H9 (cell line): Measurements from ENCODE around the gene FOXN1. TPM values are rescaled to one million over a fixed set of nuclear protein-coding genes. Genes with fewer than 3 reads are reported as not detected.

ENCODE experiments used
- DNase-seq: peaks from one replicate; pipeline ENCODE4 v3.0.0-alpha.2; 2017
- H2AFZ ChIP-seq: one replicate; pipeline ENCODE4 v1.6.1; 2013; ENCODE audit warnings: mild to moderate bottlenecking, low read length, control low read depth, moderate library complexity
- H2AK5ac ChIP-seq: 2 replicates; pipeline ENCODE4 v1.6.1; 2013; ENCODE audit warnings: low read length, control low read depth, mixed read lengths; ENCODE audit not compliant: insufficient read length
- H2BK120ac ChIP-seq: one replicate; pipeline ENCODE4 v1.6.1; 2013; ENCODE audit warnings: low read depth, mild to moderate bottlenecking, low read length, control low read depth, inconsistent platforms; ENCODE audit not compliant: poor library complexity, severe bottlenecking
- H2BK12ac ChIP-seq: 2 replicates; pipeline ENCODE4 v1.6.1; 2013; ENCODE audit warnings: low read length, control low read depth, mixed read lengths, low read depth; ENCODE audit not compliant: insufficient read length
- H2BK15ac ChIP-seq: 2 replicates; pipeline ENCODE4 v1.6.1; 2013; ENCODE audit warnings: low read depth, low read length, control low read depth
- H2BK20ac ChIP-seq: one replicate; pipeline ENCODE4 v1.6.1; 2013; ENCODE audit warnings: low read depth, mild to moderate bottlenecking, low read length, control low read depth, inconsistent platforms; ENCODE audit not compliant: poor library complexity, severe bottlenecking
- H2BK5ac ChIP-seq: 2 replicates; pipeline ENCODE4 v1.6.1; 2013; ENCODE audit warnings: low read length, control low read depth, mixed read lengths; ENCODE audit not compliant: insufficient read length
- H3K14ac ChIP-seq: 2 replicates; pipeline ENCODE4 v1.6.1; 2013; ENCODE audit warnings: low read length, control low read depth; ENCODE audit not compliant: insufficient read depth
- H3K18ac ChIP-seq: 2 replicates; pipeline ENCODE4 v1.6.1; 2013; ENCODE audit warnings: low read depth, mild to moderate bottlenecking, mixed read lengths, low read length, control low read depth; ENCODE audit not compliant: insufficient read length
- H3K23ac ChIP-seq: 2 replicates; pipeline ENCODE4 v1.6.1; 2013; ENCODE audit warnings: low read length, control low read depth, mixed read lengths, low read depth; ENCODE audit not compliant: insufficient read length
- H3K23me2 ChIP-seq: 2 replicates; pipeline ENCODE4 v1.6.1; 2013; ENCODE audit warnings: low read depth, mild to moderate bottlenecking, mixed read lengths, low read length, control low read depth; ENCODE audit not compliant: insufficient read length, poor library complexity, severe bottlenecking
- H3K27ac ChIP-seq: 2 replicates; pipeline ENCODE4 v1.5.1; 2013; ENCODE audit warnings: low read length, control low read depth, mixed read lengths, low read depth; ENCODE audit not compliant: insufficient read length
- H3K27me3 ChIP-seq: 2 replicates; pipeline ENCODE4 v1.6.1; 2013; ENCODE audit warnings: low read length, control low read depth, inconsistent platforms; ENCODE audit not compliant: insufficient read depth
- H3K4ac ChIP-seq: 2 replicates; pipeline ENCODE4 v1.6.1; 2013; ENCODE audit warnings: low read depth, mild to moderate bottlenecking, control low read depth, inconsistent platforms, low read length, moderate library complexity
- H3K4me1 ChIP-seq: 2 replicates; pipeline ENCODE4 v1.6.1; 2013; ENCODE audit warnings: low read length, control low read depth, inconsistent platforms; ENCODE audit not compliant: insufficient read depth
- H3K4me2 ChIP-seq: 2 replicates; pipeline ENCODE4 v1.6.1; 2013; ENCODE audit warnings: low read length, control low read depth, mixed read lengths; ENCODE audit not compliant: insufficient read length, insufficient read depth
- H3K56ac ChIP-seq: 2 replicates; pipeline ENCODE4 v1.6.1; 2013; ENCODE audit warnings: low read depth, mild to moderate bottlenecking, mixed read lengths, low read length, control low read depth; ENCODE audit not compliant: insufficient read length
- H3K79me1 ChIP-seq: 2 replicates; pipeline ENCODE4 v1.6.1; 2013; ENCODE audit warnings: low read depth, mild to moderate bottlenecking, moderate library complexity, low read length, control low read depth, inconsistent platforms; ENCODE audit not compliant: insufficient read depth, poor library complexity, severe bottlenecking
- H3K79me2 ChIP-seq: 2 replicates; pipeline ENCODE4 v1.6.1; 2013; ENCODE audit warnings: low read length, control low read depth, inconsistent platforms; ENCODE audit not compliant: insufficient read depth
- H3K9ac ChIP-seq: 2 replicates; pipeline ENCODE4 v1.6.1; 2013; ENCODE audit warnings: low read length, control low read depth, mixed read lengths; ENCODE audit not compliant: insufficient read length; ENCODE audit errors: extremely low read depth
- H3K9me3 ChIP-seq: one replicate; pipeline ENCODE4 v1.6.1; 2013; ENCODE audit warnings: low read depth, low read length, inconsistent platforms; ENCODE audit not compliant: control insufficient read depth
- H3T11ph ChIP-seq: one replicate; pipeline ENCODE4 v1.6.1; 2013; ENCODE audit warnings: mild to moderate bottlenecking, low read length, control low read depth, inconsistent platforms
- H4K20me1 ChIP-seq: one replicate; pipeline ENCODE4 v1.6.1; 2013; ENCODE audit not compliant: control insufficient read depth, insufficient read length, insufficient read depth
- H4K5ac ChIP-seq: 2 replicates; pipeline ENCODE4 v1.6.1; 2013; ENCODE audit warnings: low read depth, mild to moderate bottlenecking, mixed read lengths, low read length, control low read depth; ENCODE audit not compliant: insufficient read length
- H4K8ac ChIP-seq: replicated peaks from 2 replicates; pipeline ENCODE4 v1.6.1; 2013; ENCODE audit warnings: low read length, control low read depth, mixed read lengths, low read depth; ENCODE audit not compliant: insufficient read length
- H4K91ac ChIP-seq: 2 replicates; pipeline ENCODE4 v1.6.1; 2013; ENCODE audit warnings: low read depth, mild to moderate bottlenecking, moderate library complexity, mixed read lengths, low read length, control low read depth; ENCODE audit not compliant: insufficient read length
- H3K27ac Mint-ChIP-seq, 3 experiments: 2 replicates in 2 of 3; 3 replicates in 1 of 3; pipeline ENCODE4 v1.8.0; 2020 to 2021; ENCODE audit warnings: mixed read lengths in 3 of 3, mild to moderate bottlenecking in 1 of 3, moderate library complexity in 1 of 3
- H3K27me3 Mint-ChIP-seq: 2 replicates; pipeline ENCODE4 v1.8.0; 2021; ENCODE audit warnings: low read depth, mild to moderate bottlenecking, moderate library complexity, mixed read lengths
- H3K36me3 Mint-ChIP-seq, 3 experiments: 2 replicates in 2 of 3; 3 replicates in 1 of 3; pipeline ENCODE4 v1.8.0; 2020 to 2021; ENCODE audit warnings: low read depth in 3 of 3, mixed read lengths in 3 of 3; ENCODE audit not compliant: insufficient read depth in 1 of 3
- H3K4me1 Mint-ChIP-seq, 2 experiments: 2 replicates each; pipeline ENCODE4 v1.8.0; 2020; ENCODE audit warnings: mixed read lengths in 2 of 2
- H3K4me3 Mint-ChIP-seq, 2 experiments: 2 replicates in 1 of 2; 3 replicates in 1 of 2; pipeline ENCODE4 v1.8.0; 2020 to 2021; ENCODE audit warnings: mild to moderate bottlenecking in 2 of 2, mixed read lengths in 2 of 2, moderate library complexity in 1 of 2
- H3K9me3 Mint-ChIP-seq, 2 experiments: 2 replicates in 1 of 2; 3 replicates in 1 of 2; pipeline ENCODE4 v1.8.0; 2020; ENCODE audit warnings: mild to moderate bottlenecking in 2 of 2, mixed read lengths in 2 of 2, moderate library complexity in 1 of 2
- CTCF ChIP-seq: fragments of 200-600 bp; sonication (generic); conservative IDR thresholded peaks from 3 replicates; pipeline ENCODE4 v1.8.0; 2021; ENCODE audit warnings: antibody characterized with exemption, mild to moderate bottlenecking
- WGBS: extraction: QIAGEN DNeasy Blood & Tissue Kit; methylation state at CpG from one replicate; pipeline ENCODE4 v1.1.7; 2013; ENCODE audit warnings: missing lambda C conversion rate, low lambda C conversion rate, mixed read lengths; ENCODE audit not compliant: insufficient read length; ENCODE audit errors: extremely low coverage; 5-methylcytosine and 5-hydroxymethylcytosine counted together
- total RNA-seq: library from RNA; stranded (reverse); gene quantifications from 2 replicates; pipeline ENCODE4 v1.2.1, GENCODE V29; 2021

Gene FOXN1
- total RNA-seq, 1 experiment from 2014 or later: not detected

- Histone ChIP-seq H3K4me1 (no peaks in the 10 kb centered on the region; the same call in 1 of the 2 replicates), H4K5ac (no peak overlapping the region), H3K79me1 (no peaks in the 10 kb centered on the region), H3K9me3 (no peaks in the 10 kb centered on the region), H2BK5ac (no peak overlapping the region), H3K14ac (no peak overlapping the region), H3K18ac (no peak overlapping the region), H3K23me2 (no peaks in the 10 kb centered on the region), H2AK5ac (no peak overlapping the region), H4K8ac (no peak overlapping the region), H3K56ac (no peak overlapping the region), H3K23ac (no peak overlapping the region), H3K9ac (no peak overlapping the region), H3K27ac (no peak overlapping the region), H2BK15ac (no peak overlapping the region), H2BK120ac (no peak overlapping the region), H3K4ac (no peak overlapping the region), H2BK20ac (no peak overlapping the region), H3K27me3 (no peaks in the 10 kb centered on the region; the same call in 1 of the 2 replicates), H3T11ph (no peak overlapping the region), H3K79me2 (no peaks in the 10 kb centered on the region), H4K20me1 (no peaks in the 10 kb centered on the region), H2AFZ (no peak overlapping the region), H4K91ac (no peak overlapping the region), H3K4me2 (no peak overlapping the region), H2BK12ac (no peak overlapping the region)
- Mint-ChIP-seq H3K27ac (no peak overlapping the region), H3K4me1 (peaks cover 7 to 18% of the 10 kb centered on the region in 2 experiments), H3K9me3 (no peaks in the 10 kb centered on the region), H3K27me3 (peaks cover 24% of the 10 kb centered on the region), H3K4me3 (no peak overlapping the region), H3K36me3 (no peaks in the 10 kb centered on the region)
- DNase-seq: no peak
- no CpG with 5 or more reads among the region's 15 CpGs for WGBS
- no peak for TF ChIP-seq CTCF
Measured at GRCh38 chr17:28471531-28472342, 34.4 kb upstream of the FOXN1 start.
